ENCODE data around the gene B3GALT5.

DNA sequence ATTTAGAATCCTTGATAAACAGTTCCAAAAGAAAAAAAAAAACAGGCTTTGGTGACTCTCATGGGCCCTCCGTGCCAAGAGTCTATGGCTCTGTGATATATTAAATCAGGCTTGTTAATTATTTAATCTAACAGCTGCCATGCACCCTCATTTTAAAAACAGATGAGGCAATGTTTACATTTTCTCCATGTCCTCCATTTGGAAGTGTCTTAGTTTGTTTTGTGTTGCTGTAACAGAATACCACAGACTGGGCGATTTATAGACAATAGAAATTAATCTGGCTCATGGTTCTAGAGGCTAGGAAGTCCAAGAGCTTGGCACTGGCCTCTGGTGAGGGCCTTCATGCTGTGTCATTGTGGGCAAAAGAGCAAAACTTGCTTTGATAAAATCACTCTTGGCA lies 58.0 kb downstream of the B3GALT5 start:
- TF ChIP-seq, protein P1, sequence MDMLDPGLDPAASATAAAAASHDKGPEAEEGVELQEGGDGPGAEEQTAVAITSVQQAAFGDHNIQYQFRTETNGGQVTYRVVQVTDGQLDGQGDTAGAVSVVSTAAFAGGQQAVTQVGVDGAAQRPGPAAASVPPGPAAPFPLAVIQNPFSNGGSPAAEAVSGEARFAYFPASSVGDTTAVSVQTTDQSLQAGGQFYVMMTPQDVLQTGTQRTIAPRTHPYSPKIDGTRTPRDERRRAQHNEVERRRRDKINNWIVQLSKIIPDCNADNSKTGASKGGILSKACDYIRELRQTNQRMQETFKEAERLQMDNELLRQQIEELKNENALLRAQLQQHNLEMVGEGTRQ (IDR thresholded peaks at IDR 0.05): no peak
- TF ChIP-seq, protein P2, sequence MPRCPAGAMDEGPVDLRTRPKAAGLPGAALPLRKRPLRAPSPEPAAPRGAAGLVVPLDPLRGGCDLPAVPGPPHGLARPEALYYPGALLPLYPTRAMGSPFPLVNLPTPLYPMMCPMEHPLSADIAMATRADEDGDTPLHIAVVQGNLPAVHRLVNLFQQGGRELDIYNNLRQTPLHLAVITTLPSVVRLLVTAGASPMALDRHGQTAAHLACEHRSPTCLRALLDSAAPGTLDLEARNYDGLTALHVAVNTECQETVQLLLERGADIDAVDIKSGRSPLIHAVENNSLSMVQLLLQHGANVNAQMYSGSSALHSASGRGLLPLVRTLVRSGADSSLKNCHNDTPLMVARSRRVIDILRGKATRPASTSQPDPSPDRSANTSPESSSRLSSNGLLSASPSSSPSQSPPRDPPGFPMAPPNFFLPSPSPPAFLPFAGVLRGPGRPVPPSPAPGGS (IDR thresholded peaks at IDR 0.05): no peak
- TF ChIP-seq, protein P3, sequence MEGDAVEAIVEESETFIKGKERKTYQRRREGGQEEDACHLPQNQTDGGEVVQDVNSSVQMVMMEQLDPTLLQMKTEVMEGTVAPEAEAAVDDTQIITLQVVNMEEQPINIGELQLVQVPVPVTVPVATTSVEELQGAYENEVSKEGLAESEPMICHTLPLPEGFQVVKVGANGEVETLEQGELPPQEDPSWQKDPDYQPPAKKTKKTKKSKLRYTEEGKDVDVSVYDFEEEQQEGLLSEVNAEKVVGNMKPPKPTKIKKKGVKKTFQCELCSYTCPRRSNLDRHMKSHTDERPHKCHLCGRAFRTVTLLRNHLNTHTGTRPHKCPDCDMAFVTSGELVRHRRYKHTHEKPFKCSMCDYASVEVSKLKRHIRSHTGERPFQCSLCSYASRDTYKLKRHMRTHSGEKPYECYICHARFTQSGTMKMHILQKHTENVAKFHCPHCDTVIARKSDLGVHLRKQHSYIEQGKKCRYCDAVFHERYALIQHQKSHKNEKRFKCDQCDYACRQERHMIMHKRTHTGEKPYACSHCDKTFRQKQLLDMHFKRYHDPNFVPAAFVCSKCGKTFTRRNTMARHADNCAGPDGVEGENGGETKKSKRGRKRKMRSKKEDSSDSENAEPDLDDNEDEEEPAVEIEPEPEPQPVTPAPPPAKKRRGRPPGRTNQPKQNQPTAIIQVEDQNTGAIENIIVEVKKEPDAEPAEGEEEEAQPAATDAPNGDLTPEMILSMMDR (IDR thresholded peaks at IDR 0.05): no peak
- no peak for TF ChIP-seq CHD2 (IDR thresholded peaks at IDR 0.05; ENCODE audit: low read length, partially characterized antibody)
- TF ChIP-seq RFX5 (IDR thresholded peaks at IDR 0.05): no peak
- TF ChIP-seq, protein P4, sequence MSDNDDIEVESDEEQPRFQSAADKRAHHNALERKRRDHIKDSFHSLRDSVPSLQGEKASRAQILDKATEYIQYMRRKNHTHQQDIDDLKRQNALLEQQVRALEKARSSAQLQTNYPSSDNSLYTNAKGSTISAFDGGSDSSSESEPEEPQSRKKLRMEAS (IDR thresholded peaks at IDR 0.05): no peak
- TF ChIP-seq RCOR1 (IDR thresholded peaks at IDR 0.05; ENCODE audit: low read depth, low read length): no peak
- TF ChIP-seq POLR2A (IDR thresholded peaks at IDR 0.05; ENCODE audit: low read length): no peak
- no peak for TF ChIP-seq EP300 (IDR thresholded peaks at IDR 0.05)
- TF ChIP-seq POLR2AphosphoS2 (conservative IDR thresholded peaks at IDR 0.05; ENCODE audit: low read length): no peak
- TF ChIP-seq MAFK (IDR thresholded peaks at IDR 0.05; ENCODE audit: partially characterized antibody): no peak
- TF ChIP-seq RNF2 (IDR thresholded peaks at IDR 0.05; ENCODE audit: borderline replicate concordance, low read depth): no peak
